HepG2 (cell line): Measurements from ENCODE around the gene PNKP. TPM values are rescaled to one million over a fixed set of nuclear protein-coding genes. Genes with fewer than 3 reads are reported as not detected.
A peak's percentile ranks its signal among the peaks of the same experiment; 100 is the strongest.

Source experiments
- ASH2L ChIP-seq: fragments of 300-600, 200-600 bp; sonication (generic); IDR thresholded peaks from 2 replicates; pipeline ENCODE4 v1.7.0; 2017; ENCODE audit warnings: low read depth, mild to moderate bottlenecking, moderate library complexity, mixed read lengths, low read length; ENCODE audit not compliant: insufficient read length
- CBX5 ChIP-seq: sonication (generic); formaldehyde crosslinking; IDR thresholded peaks from 2 replicates; pipeline ENCODE4 v1.4.0; 2020; ENCODE audit warnings: missing genetic modification reagents, borderline replicate concordance
- DNMT3B ChIP-seq: conservative IDR thresholded peaks from 2 replicates; pipeline ENCODE4 v1.6.1; 2016; ENCODE audit warnings: missing biosample characterization, control low read depth
- HNRNPLL ChIP-seq: fragments of 200-400 bp; formaldehyde crosslinking; IDR thresholded peaks from 2 replicates; pipeline ENCODE4 v1.6.1; 2017; ENCODE audit warnings: mild to moderate bottlenecking, low read depth, low read length; ENCODE audit not compliant: poor library complexity, severe bottlenecking
- MED8 ChIP-seq: sonication (generic); formaldehyde crosslinking; IDR thresholded peaks from 2 replicates; pipeline ENCODE4 v1.8.1; 2023; ENCODE audit warnings: mild to moderate bottlenecking, missing genetic modification reagents; ENCODE audit not compliant: insufficient replicate concordance
- NCOA2 ChIP-seq: sonication (generic); formaldehyde crosslinking; IDR thresholded peaks from 2 replicates; pipeline ENCODE4 v1.8.0; 2022; ENCODE audit warnings: inconsistent platforms
- NR2F6 ChIP-seq, 2 experiments: IDR thresholded peaks; 2 replicates each; pipeline ENCODE4 v1.6.1; 2016; ENCODE audit warnings: antibody characterized with exemption in 1 of 2, mild to moderate bottlenecking in 1 of 2
- PITX1 ChIP-seq: sonication (generic); formaldehyde crosslinking; IDR thresholded peaks from 2 replicates; pipeline ENCODE4 v1.5.1; 2020; ENCODE audit warnings: mild to moderate bottlenecking, missing genetic modification reagents
- SP2 ChIP-seq: sonication (generic); formaldehyde crosslinking; IDR thresholded peaks from 2 replicates; pipeline ENCODE4 v1.5.1; 2020; ENCODE audit warnings: mild to moderate bottlenecking, missing genetic modification reagents
- TBP ChIP-seq: sonication (generic); formaldehyde crosslinking; IDR thresholded peaks from 2 replicates; pipeline ENCODE4 v1.5.0; 2020; ENCODE audit warnings: missing genetic modification reagents
- ZBTB38 ChIP-seq: sonication (generic); formaldehyde crosslinking; IDR thresholded peaks from 2 replicates; pipeline ENCODE4 v1.5.1; 2020; ENCODE audit warnings: mild to moderate bottlenecking, missing genetic modification reagents
- ZNF329 ChIP-seq: sonication (generic); formaldehyde crosslinking; IDR thresholded peaks from 2 replicates; pipeline ENCODE4 v1.9.0; 2021; ENCODE audit warnings: low read depth, mild to moderate bottlenecking, missing genetic modification reagents
- ZNF333 ChIP-seq: sonication (generic); formaldehyde crosslinking; IDR thresholded peaks from 2 replicates; pipeline ENCODE4 v1.4.0; 2020; ENCODE audit warnings: mild to moderate bottlenecking, missing genetic modification reagents, borderline replicate concordance
- ZNF530 ChIP-seq: sonication (generic); formaldehyde crosslinking; IDR thresholded peaks from 2 replicates; pipeline ENCODE4 v1.5.0; 2020; ENCODE audit warnings: low read depth, mild to moderate bottlenecking, missing genetic modification reagents
- ZNF577 ChIP-seq: sonication (generic); formaldehyde crosslinking; IDR thresholded peaks from 2 replicates; pipeline ENCODE4 v1.4.0; 2020; ENCODE audit warnings: mild to moderate bottlenecking, low read depth, missing genetic modification reagents, borderline replicate concordance
- ZNF709 ChIP-seq: sonication (generic); formaldehyde crosslinking; IDR thresholded peaks from 2 replicates; pipeline ENCODE4 v1.5.0; 2020; ENCODE audit warnings: mild to moderate bottlenecking, missing genetic modification reagents
- ZNF790 ChIP-seq: sonication (generic); formaldehyde crosslinking; IDR thresholded peaks from 2 replicates; pipeline ENCODE4 v1.8.0; 2022; ENCODE audit warnings: missing genetic modification reagents, mild to moderate bottlenecking, borderline replicate concordance
- polyA plus RNA-seq, 8 experiments: library from polyadenylated mRNA; depleted of rRNA in 3 of 8; stranded (reverse) in 7 of 8; unstranded in 1 of 8; fragments of >200 nt; fragmentation: Illumina TruSeq in 4 of 8; extraction: Trizol in 4 of 8; gene quantifications; 2 replicates each; pipeline versions ENCODE4 v1.2.1 to v1.2.3, GENCODE V29; 2011 to 2016; ENCODE audit warnings: low read depth in 4 of 8, missing spikeins in 1 of 8, mixed read lengths in 1 of 8; ENCODE audit not compliant: insufficient read depth in 1 of 8
- total RNA-seq, 5 experiments: library from RNA; depleted of rRNA; stranded (reverse); fragments of >200 nt; fragmentation: Illumina TruSeq; extraction: Trizol; gene quantifications; 2 replicates each; pipeline ENCODE4 v1.2.3, GENCODE V29; 2016; ENCODE audit warnings: low read depth in 1 of 5
- TF ChIP-seq, protein P1 (sequence below): sonication (generic); formaldehyde crosslinking; IDR thresholded peaks from 2 replicates; pipeline ENCODE4 v1.9.0; 2022; ENCODE audit warnings: missing genetic modification reagents, mild to moderate bottlenecking, borderline replicate concordance
- TF ChIP-seq, protein P2 (sequence below): sonication (generic); formaldehyde crosslinking; conservative IDR thresholded peaks from 2 replicates; pipeline ENCODE4 v1.4.0; 2020; ENCODE audit warnings: missing genetic modification reagents
- TF ChIP-seq, protein P3 (sequence below), 2 experiments: fragments of 450-650 bp in 1 of 2; sonication (generic) in 1 of 2; formaldehyde crosslinking; IDR thresholded peaks; 2 replicates each; pipeline versions ENCODE4 v1.5.0 to v1.8.0; 2020 to 2022; ENCODE audit warnings: mild to moderate bottlenecking in 1 of 2, missing genetic modification reagents in 1 of 2
- TF ChIP-seq, protein P4 (sequence below): sonication (generic); formaldehyde crosslinking; IDR thresholded peaks from 2 replicates; pipeline ENCODE4 v1.5.1; 2020; ENCODE audit warnings: mild to moderate bottlenecking, missing genetic modification reagents, moderate library complexity

PNKP gene
- total and polyA plus RNA-seq, 2 of the 13 experiments (the other 11 are each of a cell fraction or from before 2014, with no cell fraction given), result 12.7 to 27.1 TPM

DNA sequence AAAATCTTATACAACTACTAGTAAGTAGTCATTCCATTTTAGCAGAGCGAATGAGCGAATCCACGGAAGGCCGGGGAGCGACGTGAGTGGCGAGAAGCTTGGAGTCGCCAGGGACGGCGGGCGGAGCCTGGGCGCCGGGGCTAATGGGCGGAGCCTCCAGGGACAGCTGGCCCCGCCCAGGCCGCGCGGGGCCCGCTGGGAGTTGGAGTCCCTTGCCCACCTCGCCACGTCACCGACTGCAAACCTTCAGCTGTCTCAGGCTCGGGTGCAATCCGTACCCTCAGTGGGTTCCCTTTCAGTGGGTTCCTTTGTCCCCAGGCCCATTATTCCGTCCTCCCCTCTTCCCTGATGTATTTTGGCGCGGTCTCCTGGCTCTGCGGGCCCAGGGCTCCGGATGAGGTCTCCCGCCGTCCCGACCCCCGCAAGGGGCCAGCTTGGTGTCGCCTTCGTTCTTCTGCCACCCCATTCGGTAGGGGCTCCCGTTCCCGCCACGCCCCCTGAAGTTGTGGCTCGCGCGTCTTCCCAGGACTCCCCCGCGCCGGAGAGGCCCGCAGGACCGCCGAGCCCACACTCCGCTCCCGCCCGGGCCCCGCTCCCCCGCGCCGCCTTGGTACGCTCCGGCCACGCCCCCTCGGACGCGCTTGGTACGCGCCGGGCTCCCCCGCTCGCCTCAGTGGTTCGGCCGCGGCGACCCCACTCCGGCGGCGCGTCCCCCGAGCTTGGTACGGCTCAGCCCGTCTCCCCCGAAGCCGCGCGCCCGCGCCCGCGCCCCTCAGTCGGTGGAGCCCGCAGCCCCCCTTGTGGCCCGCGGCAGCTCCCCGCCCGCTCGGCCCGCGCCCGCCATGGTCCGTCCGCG lies 16.7 kb downstream of the PNKP start, which contains the start of gene PTOV1 (continued):
- TF ChIP-seq, protein P1, sequence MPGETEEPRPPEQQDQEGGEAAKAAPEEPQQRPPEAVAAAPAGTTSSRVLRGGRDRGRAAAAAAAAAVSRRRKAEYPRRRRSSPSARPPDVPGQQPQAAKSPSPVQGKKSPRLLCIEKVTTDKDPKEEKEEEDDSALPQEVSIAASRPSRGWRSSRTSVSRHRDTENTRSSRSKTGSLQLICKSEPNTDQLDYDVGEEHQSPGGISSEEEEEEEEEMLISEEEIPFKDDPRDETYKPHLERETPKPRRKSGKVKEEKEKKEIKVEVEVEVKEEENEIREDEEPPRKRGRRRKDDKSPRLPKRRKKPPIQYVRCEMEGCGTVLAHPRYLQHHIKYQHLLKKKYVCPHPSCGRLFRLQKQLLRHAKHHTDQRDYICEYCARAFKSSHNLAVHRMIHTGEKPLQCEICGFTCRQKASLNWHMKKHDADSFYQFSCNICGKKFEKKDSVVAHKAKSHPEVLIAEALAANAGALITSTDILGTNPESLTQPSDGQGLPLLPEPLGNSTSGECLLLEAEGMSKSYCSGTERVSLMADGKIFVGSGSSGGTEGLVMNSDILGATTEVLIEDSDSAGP (CRISPR knock-in tag), result peak; percentile 49
- TF ChIP-seq SP2 (CRISPR knock-in tag), result peak; percentile 49; the same call in 1 of the 2 replicates
- no peak; the same call in 1 of the 2 replicates for TF ChIP-seq ZBTB38 (CRISPR knock-in tag)
- no peak for TF ChIP-seq NR2F6 (IDR thresholded peaks at IDR 0.05)
- TF ChIP-seq NR2F6 (CRISPR knock-in tag; IDR thresholded peaks at IDR 0.05), result no peak; the same call in 1 of the 2 replicates
- TF ChIP-seq CBX5 (CRISPR knock-in tag), result no peak; the same call in 1 of the 2 replicates
- TF ChIP-seq ZNF577 (CRISPR knock-in tag), result no peak
- TF ChIP-seq ZNF790 (CRISPR knock-in tag), result no peak
- peak; percentile 57; the same call in 1 of the 2 replicates for TF ChIP-seq PITX1 (CRISPR knock-in tag)
- TF ChIP-seq TBP, result 0 out of 2 replicates have a peak, but pooled peaks have one; percentile 77
- no peak for TF ChIP-seq MED8
- TF ChIP-seq ZNF333 (CRISPR knock-in tag), result 0 out of 2 replicates have a peak, but pooled peaks have one; percentile 42
- TF ChIP-seq DNMT3B (CRISPR knock-in tag), result no peak
- peak; percentile 42 for TF ChIP-seq HNRNPLL
- 0 out of 2 replicates have a peak, but pooled peaks have one; percentile 42 for TF ChIP-seq ZNF329 (CRISPR knock-in tag)
- no peak for TF ChIP-seq ZNF530 (CRISPR knock-in tag)
- peak; percentile 14; the same call in 1 of the 2 replicates for TF ChIP-seq NCOA2
- peak; percentile 64 for TF ChIP-seq ASH2L
- TF ChIP-seq, protein P2, sequence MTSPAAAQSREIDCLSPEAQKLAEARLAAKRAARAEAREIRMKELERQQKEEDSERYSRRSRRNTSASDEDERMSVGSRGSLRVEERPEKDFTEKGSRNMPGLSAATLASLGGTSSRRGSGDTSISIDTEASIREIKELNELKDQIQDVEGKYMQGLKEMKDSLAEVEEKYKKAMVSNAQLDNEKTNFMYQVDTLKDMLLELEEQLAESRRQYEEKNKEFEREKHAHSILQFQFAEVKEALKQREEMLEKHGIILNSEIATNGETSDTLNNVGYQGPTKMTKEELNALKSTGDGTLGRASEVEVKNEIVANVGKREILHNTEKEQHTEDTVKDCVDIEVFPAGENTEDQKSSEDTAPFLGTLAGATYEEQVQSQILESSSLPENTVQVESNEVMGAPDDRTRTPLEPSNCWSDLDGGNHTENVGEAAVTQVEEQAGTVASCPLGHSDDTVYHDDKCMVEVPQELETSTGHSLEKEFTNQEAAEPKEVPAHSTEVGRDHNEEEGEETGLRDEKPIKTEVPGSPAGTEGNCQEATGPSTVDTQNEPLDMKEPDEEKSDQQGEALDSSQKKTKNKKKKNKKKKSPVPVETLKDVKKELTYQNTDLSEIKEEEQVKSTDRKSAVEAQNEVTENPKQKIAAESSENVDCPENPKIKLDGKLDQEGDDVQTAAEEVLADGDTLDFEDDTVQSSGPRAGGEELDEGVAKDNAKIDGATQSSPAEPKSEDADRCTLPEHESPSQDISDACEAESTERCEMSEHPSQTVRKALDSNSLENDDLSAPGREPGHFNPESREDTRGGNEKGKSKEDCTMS, result no peak
- TF ChIP-seq, protein P3, sequence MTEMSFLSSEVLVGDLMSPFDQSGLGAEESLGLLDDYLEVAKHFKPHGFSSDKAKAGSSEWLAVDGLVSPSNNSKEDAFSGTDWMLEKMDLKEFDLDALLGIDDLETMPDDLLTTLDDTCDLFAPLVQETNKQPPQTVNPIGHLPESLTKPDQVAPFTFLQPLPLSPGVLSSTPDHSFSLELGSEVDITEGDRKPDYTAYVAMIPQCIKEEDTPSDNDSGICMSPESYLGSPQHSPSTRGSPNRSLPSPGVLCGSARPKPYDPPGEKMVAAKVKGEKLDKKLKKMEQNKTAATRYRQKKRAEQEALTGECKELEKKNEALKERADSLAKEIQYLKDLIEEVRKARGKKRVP (CRISPR knock-in tag; IDR thresholded peaks at IDR 0.05), result no peak
- no peak for TF ChIP-seq ZNF709
- TF ChIP-seq, protein P4, sequence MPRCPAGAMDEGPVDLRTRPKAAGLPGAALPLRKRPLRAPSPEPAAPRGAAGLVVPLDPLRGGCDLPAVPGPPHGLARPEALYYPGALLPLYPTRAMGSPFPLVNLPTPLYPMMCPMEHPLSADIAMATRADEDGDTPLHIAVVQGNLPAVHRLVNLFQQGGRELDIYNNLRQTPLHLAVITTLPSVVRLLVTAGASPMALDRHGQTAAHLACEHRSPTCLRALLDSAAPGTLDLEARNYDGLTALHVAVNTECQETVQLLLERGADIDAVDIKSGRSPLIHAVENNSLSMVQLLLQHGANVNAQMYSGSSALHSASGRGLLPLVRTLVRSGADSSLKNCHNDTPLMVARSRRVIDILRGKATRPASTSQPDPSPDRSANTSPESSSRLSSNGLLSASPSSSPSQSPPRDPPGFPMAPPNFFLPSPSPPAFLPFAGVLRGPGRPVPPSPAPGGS (CRISPR knock-in tag), result peak; percentile 75; the same call in 1 of the 2 replicates
